SIG-M5 treated with dmso at 0.1 percent for 504 hours (cell line): ENCODE data around the gene CKMT2.
A peak's percentile ranks its signal among the peaks of the same experiment; 100 is the strongest.

Source experiments
- DNase-seq: peaks from one replicate; lab custom pipeline; 2025; ENCODE audit not compliant: unreplicated experiment; lab: John Stamatoyannopoulos, UW

CKMT2 gene

DNA sequence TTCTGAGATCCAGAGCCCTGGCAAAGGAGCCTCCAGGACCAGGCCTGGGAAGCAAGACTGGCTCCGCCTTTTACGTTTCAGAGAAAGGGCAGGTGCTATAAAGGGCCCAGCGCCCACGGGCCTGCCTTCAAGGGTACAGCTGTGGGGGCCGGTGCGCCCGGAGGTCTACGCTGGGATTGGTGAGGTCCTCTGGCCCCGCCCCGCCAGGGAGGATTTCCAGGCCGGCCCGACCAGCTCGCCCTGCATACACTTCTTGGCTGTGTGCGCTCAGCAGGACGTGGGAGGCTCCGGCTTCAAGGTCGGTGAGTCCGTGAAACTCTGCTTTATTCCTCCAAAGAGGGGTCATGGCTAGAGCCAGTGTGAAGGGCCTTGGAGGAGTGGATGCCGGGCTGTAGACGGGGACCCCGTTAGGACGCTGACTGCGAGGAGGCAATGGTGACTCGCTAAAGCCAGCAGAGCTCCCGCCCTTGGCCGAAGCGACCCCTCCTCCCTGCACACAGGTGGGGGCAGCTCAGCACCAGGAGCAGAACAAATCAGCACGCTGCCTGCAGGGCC is at the start of gene CKMT2:
CKMT2 (plus strand) TSS at position 243 of the 555 bp plus-strand sequence. CDS start 17,811 bp downstream, outside the sequence.
- DNase-seq: no peak

DNA sequence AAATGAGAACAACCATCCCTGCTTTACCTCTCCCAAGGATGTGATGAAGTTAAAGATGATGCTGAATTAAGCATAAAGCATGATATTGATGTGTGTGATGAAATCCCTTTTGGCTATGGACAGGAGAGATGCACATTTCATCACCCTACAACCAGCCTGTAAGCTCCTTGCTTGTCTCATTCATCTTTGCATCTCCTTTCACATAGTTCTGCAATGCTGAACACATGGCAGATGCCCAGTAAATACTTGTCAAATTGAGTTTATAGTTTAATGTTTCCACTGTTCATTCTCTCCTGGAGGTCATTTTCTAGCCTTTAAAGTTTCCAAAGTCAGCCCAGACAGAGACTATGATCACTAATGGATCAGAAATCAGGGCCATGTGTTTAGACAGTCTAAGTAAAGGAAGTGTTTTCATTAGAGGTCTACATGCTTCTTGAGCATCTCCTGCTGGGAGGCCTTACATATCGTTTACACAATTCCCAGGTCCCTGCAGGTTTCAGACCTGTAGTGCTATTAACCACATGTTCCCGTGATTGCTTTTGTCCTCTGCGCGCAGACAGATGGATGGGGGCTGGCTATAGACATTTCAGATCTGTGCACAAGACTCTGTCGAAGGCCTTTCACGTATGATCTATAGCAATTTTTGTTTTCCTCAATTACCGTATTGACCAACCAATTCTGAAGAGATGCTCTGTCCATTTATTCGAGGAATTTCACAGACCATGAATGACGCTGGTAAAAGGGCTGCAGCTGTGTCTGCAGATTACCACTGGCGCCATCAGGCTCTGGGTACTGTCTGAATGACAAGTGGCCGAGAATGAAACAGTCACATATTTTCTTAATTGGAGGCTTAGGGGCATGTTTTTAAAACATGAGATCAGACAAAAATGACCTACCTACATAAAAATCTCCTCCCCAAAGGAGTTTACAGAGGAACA is 49.0 kb upstream of the CKMT2 start:
- no peak for DNase-seq

DNA sequence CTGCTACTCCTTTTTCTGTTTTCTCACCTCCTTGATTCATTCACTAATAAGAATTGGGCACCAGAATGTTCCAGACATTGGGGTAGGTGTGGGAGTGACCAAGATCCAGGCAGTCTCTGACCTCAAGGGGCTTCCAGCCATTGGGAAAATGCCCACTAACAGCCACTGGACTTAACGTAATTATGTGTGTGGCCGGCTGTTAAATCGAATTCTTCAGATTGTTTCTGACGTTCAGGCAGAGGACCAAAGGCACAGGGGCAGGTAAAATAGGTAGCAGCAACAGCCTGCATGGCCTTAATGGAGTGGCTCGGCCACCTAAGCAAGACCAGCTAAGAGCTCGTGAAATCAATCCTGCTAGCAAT is 48.4 kb upstream of the CKMT2 start:
- DNase-seq: no peak

DNA sequence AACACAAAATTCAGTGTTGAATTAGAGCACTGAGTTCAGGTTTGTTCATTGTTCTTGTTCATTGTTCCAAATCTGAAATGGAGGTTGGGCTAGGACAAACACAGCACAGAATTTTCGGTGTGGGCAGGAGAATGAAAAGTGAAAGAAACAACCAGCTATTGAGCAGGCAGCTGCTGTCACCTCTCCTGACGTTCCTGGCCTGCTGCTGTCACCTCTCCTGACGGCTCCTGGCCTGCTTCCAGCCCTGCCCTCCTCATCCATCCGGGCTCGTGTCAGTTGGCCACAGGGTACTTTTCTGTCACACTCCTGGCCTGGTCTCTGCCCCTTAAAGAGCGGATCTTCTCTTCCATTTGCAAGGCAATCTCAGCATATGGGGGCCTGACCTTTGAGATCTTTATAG is 45.2 kb upstream of the CKMT2 start:
- DNase-seq: no peak

DNA sequence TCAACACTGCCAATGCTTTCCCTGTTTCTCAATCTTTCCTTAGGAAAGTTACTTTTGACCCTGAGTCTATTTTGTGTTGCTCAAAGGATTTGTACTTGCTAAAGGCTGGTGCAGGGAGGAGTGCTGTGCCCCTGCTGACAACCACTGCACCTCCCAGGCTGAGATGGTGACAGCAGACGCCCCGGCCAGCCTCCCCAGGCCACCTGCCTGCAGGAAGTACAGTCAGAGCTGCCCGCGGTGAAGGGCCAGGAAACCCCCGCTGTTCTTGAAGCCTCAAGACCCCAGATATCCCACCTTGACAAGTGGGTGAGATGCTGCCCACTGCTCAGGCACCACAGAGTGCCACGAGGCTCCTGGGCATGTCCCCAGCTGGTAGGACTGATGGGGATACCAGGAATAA is 44.2 kb upstream of the CKMT2 start:
- no peak for DNase-seq

DNA sequence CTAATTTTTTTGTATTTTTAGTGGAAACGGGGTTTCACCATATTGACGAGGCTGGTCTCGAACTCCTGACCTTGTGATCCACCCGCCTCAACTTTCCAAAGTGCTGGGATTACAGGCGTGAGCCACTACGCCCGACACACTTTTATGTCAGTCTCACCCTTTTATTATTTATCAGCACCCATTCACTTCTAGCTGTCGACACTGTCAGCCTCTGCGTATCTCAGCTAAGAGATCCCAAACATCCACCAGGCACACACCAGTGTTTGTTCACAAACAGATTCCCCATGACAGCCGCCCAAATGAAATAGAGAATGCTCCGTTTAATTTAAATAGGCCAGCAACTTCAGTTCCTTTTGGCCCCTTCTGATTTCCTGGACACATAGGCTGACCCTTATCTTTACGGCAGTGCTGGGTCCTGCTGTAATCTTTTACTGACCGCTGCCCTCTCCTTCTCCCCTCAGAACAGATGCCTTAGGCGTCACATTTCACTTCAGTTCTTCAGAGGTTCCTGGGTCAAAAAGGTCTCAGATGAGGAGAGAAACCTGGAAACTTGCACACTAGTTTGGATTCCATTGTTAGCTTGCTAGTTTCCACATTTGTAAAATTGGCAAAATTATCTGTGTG is 43.1 kb upstream of the CKMT2 start:
- DNase-seq: no peak

DNA sequence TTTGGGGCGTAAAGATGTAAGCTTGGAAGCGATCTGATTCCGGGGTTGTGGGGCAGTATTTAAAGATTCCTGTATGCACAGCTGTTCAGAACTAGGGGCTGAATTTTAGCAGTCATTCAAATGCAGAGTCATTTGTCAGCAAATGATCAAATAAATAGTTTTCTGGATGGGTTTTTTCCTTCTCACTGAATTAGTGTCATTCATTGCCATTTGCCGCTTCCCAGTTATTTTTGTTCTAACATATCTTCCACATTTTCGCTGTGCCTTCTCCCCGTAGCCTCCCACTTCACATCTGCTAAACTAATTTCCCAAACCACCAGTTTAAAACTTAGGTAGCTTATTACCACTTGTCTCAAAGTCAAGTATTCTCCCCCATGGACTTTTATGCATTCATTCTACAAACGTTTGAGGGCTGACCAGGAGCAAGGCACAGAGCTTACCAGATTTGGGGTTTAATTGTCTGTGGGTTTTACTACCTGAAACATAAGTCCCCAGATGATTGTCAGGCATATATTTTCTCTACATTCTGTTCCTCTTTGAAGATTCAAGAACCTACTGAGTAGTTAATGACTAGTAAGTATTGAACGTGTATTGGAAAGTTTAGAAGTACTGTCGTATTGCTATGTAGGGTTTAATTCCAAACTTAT is 41.3 kb upstream of the CKMT2 start:
- DNase-seq: no peak

DNA sequence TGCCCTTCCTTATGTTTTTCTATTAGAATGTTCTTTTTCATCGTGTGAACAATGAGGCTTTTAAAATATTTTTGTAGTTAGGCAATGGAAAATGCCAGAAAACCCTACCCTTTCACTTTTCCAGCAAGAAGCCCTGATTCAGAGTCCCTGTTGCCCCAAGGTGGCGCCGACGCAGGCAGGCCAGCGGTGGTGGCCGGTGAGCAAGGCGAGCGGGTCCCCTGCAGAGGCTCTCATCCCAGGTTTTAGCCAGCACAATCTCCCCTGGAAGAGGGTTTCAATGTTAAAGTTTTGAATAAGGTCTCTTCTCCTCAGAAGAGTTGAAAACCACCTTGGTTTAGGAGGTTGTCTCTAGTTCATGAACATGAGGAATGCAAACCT is 40.8 kb upstream of the CKMT2 start:
- no peak for DNase-seq

DNA sequence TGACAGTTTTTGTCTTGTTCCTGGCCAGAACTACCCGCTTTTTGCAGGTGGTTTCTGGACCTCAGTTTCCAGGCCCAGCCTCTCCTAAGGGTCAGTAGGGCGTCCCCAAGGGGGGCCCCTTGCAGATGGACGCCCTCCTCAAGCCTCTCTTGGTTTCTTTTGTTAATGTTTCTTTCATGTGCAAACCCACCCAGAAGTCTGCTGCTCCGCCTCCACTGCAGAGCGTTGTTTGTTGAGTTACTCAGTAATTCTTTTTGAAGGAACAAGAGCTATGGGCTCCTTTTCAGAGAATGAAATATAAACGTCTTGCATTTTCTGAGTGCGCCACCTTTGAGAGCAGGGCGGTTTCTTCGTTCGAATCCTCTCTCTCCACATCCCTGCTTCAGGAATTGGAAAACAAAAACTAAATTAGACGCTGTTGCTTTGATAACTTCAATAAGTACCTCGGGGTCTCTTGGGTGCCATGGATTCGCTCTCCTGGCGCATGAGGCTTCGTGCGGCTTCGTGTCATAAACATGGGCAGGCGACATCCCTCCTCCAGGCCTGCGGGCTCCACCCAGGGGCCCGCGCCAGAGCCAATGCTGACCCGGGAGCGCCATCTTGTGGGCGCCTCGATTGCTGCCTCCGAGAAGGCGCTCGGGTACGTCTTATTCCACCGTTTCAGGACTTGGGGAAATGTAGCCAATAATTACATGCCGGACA is 38.3 kb upstream of the CKMT2 start:
- peak; percentile 79 for DNase-seq

DNA sequence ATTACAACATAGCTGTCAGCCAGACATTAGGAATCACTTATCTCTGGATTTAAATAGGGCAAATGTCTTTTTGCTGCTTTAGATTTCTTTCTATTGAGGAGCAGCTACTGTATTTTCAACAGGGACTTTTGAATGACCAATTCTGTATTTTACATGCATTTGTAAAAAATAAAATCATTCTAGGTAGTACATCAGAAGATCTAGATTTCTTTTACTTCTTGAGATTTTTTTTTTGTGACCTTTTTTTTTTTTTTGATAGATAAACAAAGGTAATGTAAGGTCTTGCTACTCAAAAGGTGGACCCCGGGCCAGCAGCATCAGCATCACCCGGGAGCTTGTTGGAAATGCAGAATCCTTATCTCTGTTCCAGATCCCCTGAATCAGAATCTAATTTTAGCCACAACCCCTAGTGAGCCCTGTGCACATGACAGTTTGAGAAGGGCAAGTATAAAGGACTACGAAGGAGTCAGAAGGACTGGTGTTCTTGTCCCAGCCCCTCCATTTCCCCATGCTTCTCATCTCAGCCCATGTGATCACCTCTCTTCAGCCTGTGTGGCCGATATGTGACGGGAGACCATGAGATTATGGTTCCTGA is 37.7 kb upstream of the CKMT2 start:
- no peak for DNase-seq

DNA sequence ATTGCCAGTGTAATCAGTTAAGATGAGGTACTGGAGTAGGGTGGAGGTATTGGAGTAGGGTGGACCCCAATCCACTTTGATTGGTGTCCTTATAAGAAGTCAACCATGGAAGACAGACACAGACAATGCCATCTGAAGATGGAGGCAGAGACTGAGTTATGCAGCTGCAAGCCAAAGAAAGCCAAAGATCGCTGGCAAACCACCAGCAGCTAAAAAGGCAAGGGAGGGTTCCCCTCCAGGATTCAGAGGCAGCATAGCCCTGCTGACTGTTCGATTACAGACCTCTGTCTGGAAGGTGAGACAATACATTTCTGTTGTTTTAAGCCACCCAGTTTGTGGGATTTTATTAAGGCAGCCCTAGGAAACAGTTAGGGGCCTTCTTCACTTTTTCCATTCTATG is 30.5 kb upstream of the CKMT2 start:
- no peak for DNase-seq

DNA sequence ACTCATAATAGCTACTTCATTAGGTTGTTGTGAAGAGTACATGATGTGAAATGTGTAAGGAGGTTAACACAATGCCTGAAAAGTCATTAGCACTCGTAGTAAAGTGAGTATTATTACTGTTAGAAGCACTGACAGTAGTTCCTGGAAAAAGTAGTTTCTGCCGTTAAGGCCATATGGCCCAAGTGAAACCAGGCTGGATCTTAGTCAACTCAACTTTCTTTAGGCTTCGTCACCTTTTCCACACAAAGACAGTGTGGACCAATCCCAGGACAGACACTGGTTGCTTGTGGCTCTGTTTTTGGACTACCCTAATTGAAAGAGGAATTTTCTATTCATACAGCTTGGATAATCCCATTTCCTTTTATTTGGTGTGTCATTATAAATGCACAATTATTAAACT is 29.4 kb upstream of the CKMT2 start:
- DNase-seq: no peak

DNA sequence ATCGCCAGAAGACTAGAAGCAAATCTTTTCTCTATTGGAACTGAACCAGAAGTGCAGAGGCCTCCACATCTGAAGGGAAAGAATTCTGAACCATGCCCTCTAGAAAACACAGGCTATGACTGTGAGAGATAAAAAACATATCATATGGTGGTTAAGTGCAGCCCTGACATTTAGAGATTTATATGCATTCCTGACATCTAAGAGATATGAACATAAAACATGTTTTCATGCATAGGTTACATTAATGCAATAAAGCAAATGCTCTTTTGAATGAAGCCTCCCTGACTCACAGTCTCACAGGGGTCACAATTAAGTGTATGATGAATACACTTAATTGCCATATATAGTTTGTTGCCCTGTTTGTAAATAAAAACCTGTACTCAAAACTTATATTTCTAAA is 28.9 kb upstream of the CKMT2 start:
- DNase-seq: no peak

DNA sequence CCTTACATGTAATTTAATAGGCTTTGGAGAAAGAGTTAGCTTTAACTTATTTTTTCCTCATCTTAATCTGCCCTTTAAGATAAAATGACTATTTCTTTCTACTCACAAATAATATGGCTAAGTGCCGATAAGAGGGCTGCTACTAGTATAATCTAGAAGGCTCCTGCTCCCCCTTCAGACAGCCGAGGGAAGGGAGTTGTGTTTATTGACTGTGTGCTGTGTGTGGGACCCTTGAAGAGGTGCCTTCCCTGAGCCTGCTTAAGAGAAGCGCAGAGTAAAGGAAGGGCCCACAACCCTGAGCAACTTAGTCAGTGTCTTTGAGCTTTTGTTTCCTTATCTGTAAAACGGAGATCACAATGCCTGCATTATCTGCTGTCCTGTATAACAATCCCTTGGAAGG is 28.1 kb upstream of the CKMT2 start:
- no peak for DNase-seq

DNA sequence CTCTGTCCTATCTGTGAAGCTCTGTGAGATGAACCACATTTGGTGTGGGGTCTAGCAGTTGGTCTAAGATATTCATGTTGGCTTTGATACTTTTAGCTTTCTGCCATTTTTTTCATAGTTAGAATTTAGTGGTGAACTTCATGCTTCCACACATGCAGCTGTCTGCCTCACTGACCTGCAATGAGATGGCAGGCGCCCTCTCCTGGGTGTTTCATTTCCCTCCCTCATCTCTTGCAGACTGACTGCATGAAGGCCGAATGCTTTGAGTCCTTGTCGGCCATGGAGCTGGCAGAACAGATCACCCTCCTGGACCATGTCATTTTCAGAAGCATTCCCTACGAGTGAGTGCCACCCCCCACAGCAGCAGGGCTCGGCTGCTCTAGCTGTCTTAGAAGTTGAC is 26.1 kb upstream of the CKMT2 start:
- peak; percentile 5 for DNase-seq

DNA sequence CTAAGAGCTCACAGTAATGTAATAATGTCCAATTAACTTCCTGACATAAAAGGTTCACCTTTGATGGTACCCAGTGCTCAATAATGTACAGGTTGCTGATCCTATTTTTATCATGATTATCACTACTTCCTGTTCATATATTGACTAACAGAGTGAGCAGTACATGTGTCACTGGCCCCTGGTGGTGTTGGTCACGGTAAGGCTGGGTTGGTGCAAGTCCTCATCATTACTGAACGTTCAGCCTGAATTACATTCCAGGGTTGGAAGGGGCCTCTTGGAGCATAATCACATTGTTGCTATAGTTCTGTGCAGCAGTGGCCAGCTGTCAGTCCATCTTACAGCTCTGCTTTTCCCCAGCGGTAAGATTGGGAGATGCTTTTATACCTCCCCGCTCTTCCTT is 24.2 kb upstream of the CKMT2 start:
- no peak for DNase-seq

DNA sequence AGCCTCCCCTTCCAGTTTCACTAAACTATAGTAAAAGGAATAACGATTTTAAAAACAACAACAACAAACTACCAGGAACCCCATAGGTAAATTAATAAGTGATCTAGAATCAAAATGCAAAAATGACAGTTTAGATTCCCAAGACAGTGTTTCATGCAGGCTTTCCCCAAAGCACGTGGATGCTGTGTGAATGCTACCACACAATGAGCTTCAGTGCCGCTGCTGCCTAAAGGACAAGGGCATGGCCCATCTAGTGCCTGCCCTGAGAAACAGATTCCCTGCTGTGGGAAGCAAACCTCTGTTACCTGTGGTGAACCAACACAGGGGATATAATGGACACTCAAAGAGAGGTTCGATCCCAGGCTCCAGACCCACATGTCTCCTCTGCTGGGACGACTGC is 23.7 kb upstream of the CKMT2 start:
- no peak for DNase-seq

DNA sequence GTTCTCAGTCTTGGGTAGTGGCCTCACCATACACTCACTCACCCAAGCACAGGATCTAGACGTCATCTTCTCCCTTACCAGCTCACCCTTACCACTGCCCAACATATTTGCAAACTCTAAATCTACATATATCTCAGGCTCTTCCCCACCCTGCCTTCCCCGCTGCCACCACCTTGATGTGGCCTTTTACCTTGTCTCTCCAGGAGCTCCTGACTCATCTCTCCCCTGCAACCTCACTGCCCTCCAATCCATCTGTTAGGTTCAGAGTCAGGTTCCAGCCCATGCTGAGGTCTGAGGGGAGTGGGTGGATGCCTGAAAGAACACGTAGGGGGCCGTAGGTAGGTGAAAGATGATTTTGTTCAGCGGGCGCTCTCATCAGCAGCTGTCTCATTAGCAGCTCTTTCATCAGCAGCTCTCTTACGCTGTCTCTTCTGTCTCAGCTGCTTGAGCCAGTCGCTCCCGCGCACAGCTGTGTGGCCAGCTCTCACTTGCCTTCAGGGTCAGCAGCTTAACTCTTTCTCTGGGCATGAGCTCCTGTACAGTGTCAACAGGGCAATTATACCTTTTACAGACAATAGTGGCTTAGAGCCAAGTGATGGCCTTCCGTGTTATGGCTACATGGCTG is 23.1 kb upstream of the CKMT2 start:
- no peak for DNase-seq

DNA sequence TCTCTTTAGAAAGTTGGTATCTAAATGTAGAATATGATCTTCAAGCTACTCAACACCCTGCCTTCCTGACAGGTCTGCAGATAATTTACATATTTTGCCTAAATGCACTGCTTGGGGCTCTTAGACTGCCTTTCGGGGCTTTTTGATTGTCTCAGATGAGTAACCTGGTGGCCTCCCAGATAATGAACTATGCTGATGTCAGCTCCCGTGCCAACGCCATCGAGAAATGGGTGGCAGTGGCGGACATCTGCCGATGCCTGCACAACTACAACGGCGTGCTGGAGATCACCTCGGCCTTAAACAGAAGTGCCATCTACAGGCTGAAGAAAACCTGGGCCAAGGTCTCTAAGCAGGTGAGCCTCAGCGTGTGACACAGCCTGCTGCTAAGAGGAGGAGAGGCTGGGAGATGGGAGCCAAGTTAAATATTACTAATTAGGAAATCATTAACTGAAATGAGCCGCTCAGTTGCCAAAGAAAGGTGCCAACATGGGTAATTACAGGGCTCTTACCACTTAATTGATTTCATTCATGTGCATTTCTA is 20.8 kb upstream of the CKMT2 start:
- no peak for DNase-seq

DNA sequence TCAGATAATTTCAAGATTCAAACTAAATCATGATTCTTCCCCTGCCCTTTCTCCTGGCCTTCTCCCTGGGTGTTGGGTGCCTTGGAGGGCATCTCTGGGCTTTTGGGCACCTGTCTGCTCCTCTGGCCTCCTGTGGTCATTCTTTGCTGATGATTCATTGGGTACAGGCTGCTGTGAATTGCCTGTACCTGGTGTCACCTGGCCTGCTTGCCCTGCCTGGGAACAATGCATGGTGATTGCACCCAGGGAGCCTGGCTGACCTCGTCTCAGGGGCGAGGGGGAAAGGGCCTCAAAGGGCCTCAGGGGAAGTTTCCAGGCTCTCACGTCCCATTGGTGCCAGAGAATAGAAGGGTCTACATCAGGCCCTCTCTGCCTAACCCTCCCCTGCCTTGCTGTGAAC is 20.1 kb upstream of the CKMT2 start:
- DNase-seq: no peak
